Left ventricle myocardium inferior (tissue), 1 donor: ENCODE results near the gene HOGA1. TPM values are rescaled to one million over a fixed set of nuclear protein-coding genes. Genes with fewer than 3 reads are reported as not detected.
"Not testable (repeated sequence)": the region's sequence is repeated elsewhere in the genome, so short reads cannot be mapped to it uniquely, and the experiment has no call there.

Source experiments
- DNase-seq: peaks from one replicate; pipeline ENCODE4 v3.0.0-alpha.2; 2020
- H3K27ac ChIP-seq: fragments of 200-600 bp; replicated peaks from 2 replicates; pipeline ENCODE4 v1.8.0; 2021
- H3K27me3 ChIP-seq: fragments of 200-600 bp; 2 replicates; pipeline ENCODE4 v1.8.0; 2021; ENCODE audit warnings: low read depth
- H3K36me3 ChIP-seq: fragments of 200-600 bp; 2 replicates; pipeline ENCODE4 v1.8.0; 2021
- H3K4me1 ChIP-seq: fragments of 200-600 bp; 2 replicates; pipeline ENCODE4 v1.8.0; 2021
- H3K4me3 ChIP-seq: fragments of 200-600 bp; 2 replicates; pipeline ENCODE4 v1.8.0; 2021; ENCODE audit warnings: mild to moderate bottlenecking, moderate library complexity
- H3K9me3 ChIP-seq: fragments of 200-600 bp; replicated peaks from 2 replicates; pipeline ENCODE4 v1.8.0; 2021
- intact Hi-C: fragments of 100-400 bp; cut with micrococcal nuclease; formaldehyde crosslinking; loops from one replicate; pipeline ENCODE4 v1.11.0; 2022
- total RNA-seq: library from RNA; stranded (reverse); fragmentation: NEBNext Ultra II Directional; extraction: Animal tissue kit (Norgen Biotek cat#: 25700); gene quantifications from one replicate; pipeline ENCODE4 v1.2.1, GENCODE V29; 2021
- TF ChIP-seq, protein P1 (sequence below): fragments of 200-600 bp; IDR thresholded peaks from 2 replicates; pipeline ENCODE4 v1.8.0; 2021; ENCODE audit warnings: antibody characterized with exemption, mild to moderate bottlenecking, borderline replicate concordance
- donor health status: DM: no; HTN: yes; CAD: no; lungs with severe emphysema.

HOGA1 gene
- total RNA-seq, 1 donor from 2014 or later: 47.1 TPM

DNA sequence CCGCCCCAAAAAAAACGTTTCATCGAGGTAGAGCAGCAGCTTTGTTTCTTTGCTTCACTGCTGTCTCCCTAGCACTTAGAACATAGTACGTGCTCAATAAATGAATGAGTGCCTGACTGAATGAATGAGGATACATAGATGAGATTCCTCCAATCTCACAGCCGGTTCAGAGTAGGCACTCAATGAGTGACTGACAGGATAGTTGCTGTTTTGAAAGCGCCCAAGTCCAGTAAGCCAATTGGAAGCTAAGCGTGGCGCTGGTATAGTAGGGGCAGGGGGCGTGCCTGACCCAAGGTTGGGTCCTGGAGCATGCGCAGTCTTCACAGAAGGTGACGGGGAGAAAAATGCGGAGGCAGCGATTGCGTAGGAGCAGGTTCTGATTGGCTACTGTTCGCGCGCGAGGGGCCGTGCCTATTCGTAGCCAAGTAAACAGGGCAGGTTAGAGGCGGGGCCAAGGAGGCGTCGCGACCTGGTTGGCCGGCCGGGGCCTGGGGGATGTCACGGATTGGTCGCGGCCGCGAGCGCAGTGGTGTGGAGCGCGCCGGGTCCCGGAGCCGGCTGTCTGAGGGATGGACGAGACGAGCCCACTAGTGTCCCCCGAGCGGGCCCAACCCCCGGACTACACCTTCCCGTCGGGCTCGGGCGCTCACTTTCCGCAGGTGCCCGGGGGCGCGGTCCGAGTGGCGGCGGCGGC lies 56.1 kb downstream of the HOGA1 start, which contains the start of gene PI4K2A:
Gene PI4K2A (plus strand): TSS at position 498 of the 694 bp plus-strand sequence. CDS start 72 bp downstream, at position 570.
- intact Hi-C loops: no loop called here
- TF ChIP-seq, protein P1, sequence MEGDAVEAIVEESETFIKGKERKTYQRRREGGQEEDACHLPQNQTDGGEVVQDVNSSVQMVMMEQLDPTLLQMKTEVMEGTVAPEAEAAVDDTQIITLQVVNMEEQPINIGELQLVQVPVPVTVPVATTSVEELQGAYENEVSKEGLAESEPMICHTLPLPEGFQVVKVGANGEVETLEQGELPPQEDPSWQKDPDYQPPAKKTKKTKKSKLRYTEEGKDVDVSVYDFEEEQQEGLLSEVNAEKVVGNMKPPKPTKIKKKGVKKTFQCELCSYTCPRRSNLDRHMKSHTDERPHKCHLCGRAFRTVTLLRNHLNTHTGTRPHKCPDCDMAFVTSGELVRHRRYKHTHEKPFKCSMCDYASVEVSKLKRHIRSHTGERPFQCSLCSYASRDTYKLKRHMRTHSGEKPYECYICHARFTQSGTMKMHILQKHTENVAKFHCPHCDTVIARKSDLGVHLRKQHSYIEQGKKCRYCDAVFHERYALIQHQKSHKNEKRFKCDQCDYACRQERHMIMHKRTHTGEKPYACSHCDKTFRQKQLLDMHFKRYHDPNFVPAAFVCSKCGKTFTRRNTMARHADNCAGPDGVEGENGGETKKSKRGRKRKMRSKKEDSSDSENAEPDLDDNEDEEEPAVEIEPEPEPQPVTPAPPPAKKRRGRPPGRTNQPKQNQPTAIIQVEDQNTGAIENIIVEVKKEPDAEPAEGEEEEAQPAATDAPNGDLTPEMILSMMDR: no peak
- Histone ChIP-seq H3K4me3 (peak within 1 kb of the TSS; percentile 88), H3K36me3 (peaks cover 11% of the 10 kb centered on the region), H3K27me3 (no peaks in the 10 kb centered on the region), H3K4me1 (peaks cover 21% of the 10 kb centered on the region), H3K27ac (peak within 1 kb of the TSS; percentile 85), H3K9me3 (no peaks in the 10 kb centered on the region)
- peak; percentile 99 for DNase-seq

- DNase-seq: peak; percentile 24
- peak overlapping the region; percentile 85 for H3K27ac ChIP-seq
- H3K9me3 ChIP-seq: no peaks in the 10 kb centered on the region
- no peaks in the 10 kb centered on the region for H3K27me3 ChIP-seq
- intact Hi-C loops: no loop called here
- H3K36me3 ChIP-seq: peaks cover 12% of the 10 kb centered on the region
- peaks cover 21% of the 10 kb centered on the region for H3K4me1 ChIP-seq
- H3K4me3 ChIP-seq: peak overlapping the region; percentile 88
- TF ChIP-seq, protein P1: no peak
Observed at GRCh38 chr10:97640868-97641811, 57.0 kb downstream of the HOGA1 start.

GRCh38 chr10:97642471-97643159 lies 58.4 kb downstream of the HOGA1 start:
- H3K27me3 ChIP-seq, H3K9me3 ChIP-seq, H3K27ac ChIP-seq, DNase-seq, intact Hi-C loops: not testable (repeated sequence)
- H3K4me1 ChIP-seq: peaks cover 21% of the 10 kb centered on the region
- H3K36me3 ChIP-seq: peaks cover 20% of the 10 kb centered on the region
- peak overlapping the region; percentile 88 for H3K4me3 ChIP-seq

DNA sequence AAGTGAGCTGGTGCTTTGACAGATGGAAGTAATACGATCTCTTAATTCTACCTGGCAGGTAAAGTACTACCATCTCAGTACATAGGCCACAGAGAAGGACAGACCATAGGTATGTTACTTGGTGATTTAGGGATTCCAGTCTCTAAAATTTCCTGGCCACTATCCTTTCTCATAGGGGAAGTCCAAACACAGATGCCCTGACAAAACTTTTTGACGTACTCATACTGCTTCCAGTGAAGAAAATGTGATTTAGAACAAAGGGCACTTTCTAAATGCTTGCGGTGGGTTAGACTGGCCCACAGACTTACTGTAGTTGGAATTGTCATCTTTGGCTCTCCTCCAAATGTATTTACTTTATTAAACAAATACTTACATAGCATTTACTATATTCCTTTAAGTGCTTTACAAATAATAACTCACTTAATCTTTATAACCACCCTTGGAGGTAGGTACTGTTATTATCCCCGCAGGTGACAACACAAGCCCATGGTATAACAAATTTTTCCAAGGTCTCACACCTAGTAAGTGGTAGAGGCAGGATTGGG lies 59.3 kb downstream of the HOGA1 start:
- no peak for DNase-seq
- Histone ChIP-seq H3K36me3 (peaks cover 20% of the 10 kb centered on the region), H3K27ac (no peak overlapping the region), H3K27me3 (no peaks in the 10 kb centered on the region), H3K9me3 (no peaks in the 10 kb centered on the region), H3K4me1 (peaks cover 21% of the 10 kb centered on the region), H3K4me3 (no peak overlapping the region)
- TF ChIP-seq, protein P1: no peak
- intact Hi-C loops: no loop called here

- Histone ChIP-seq H3K27me3 (no peaks in the 10 kb centered on the region), H3K27ac (no peak overlapping the region), H3K36me3 (peaks cover 20% of the 10 kb centered on the region), H3K4me1 (peaks cover 33% of the 10 kb centered on the region), H3K9me3 (no peaks in the 10 kb centered on the region), H3K4me3 (no peak overlapping the region)
- DNase-seq: no peak
- TF ChIP-seq, protein P1: no peak
- intact Hi-C loops: no loop called here
Observed at GRCh38 chr10:97644936-97645335, 60.7 kb downstream of the HOGA1 start.
